Nephron progenitor cell (in vitro differentiated cells): ENCODE data around the gene ABCA9.

Source experiments
- DNase-seq: peaks from one replicate; pipeline ENCODE4 v3.0.0; 2021
- H3K27ac Mint-ChIP-seq: 2 replicates; pipeline ENCODE4 v1.8.0; 2021; ENCODE audit warnings: mild to moderate bottlenecking, moderate library complexity, mixed read lengths
- H3K27me3 Mint-ChIP-seq: 2 replicates; pipeline ENCODE4 v1.8.0; 2021; ENCODE audit warnings: mild to moderate bottlenecking, low read depth, mixed read lengths; ENCODE audit not compliant: poor library complexity
- H3K36me3 Mint-ChIP-seq: 2 replicates; pipeline ENCODE4 v1.8.0; 2021; ENCODE audit warnings: low read depth, mixed read lengths
- H3K4me1 Mint-ChIP-seq: 2 replicates; pipeline ENCODE4 v1.8.0; 2021; ENCODE audit warnings: mixed read lengths
- H3K4me3 Mint-ChIP-seq: 2 replicates; pipeline ENCODE4 v1.8.0; 2021; ENCODE audit warnings: mild to moderate bottlenecking, moderate library complexity, mixed read lengths
- H3K9me3 Mint-ChIP-seq: 2 replicates; pipeline ENCODE4 v1.8.0; 2021; ENCODE audit warnings: mild to moderate bottlenecking, moderate library complexity, mixed read lengths
- TF ChIP-seq, protein P1 (sequence below): fragments of 200-600 bp; sonication (generic); IDR thresholded peaks from 2 replicates; pipeline ENCODE4 v1.5.0; 2021; ENCODE audit warnings: antibody characterized with exemption

Gene ABCA9

DNA sequence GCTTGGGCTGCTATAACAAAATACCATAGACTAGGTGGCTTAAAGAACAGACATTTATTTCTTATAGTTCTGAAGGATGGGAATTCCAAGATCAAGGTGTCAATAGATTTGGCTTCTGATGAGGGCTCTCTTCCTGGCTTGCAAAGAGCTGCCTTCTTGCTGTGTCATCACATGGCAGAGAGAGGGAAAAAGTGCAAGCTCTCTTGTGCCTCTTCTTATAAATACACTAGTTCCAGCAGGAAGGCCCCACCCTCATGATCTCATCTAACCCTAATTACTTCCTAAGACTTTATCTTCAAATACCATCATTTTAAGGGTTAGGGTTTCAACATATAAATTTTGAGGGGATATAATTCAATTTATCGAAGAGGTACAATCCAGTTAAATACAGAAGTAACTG, 30.6 kb downstream of the ABCA9 start:
- Mint-ChIP-seq H3K27me3 (peaks cover 3% of the 10 kb centered on the region), H3K9me3 (no peaks in the 10 kb centered on the region), H3K4me1 (peaks cover 6% of the 10 kb centered on the region), H3K4me3 (no peak overlapping the region), H3K27ac (no peak overlapping the region), H3K36me3 (no peaks in the 10 kb centered on the region)
- no peak for DNase-seq
- TF ChIP-seq, protein P1, sequence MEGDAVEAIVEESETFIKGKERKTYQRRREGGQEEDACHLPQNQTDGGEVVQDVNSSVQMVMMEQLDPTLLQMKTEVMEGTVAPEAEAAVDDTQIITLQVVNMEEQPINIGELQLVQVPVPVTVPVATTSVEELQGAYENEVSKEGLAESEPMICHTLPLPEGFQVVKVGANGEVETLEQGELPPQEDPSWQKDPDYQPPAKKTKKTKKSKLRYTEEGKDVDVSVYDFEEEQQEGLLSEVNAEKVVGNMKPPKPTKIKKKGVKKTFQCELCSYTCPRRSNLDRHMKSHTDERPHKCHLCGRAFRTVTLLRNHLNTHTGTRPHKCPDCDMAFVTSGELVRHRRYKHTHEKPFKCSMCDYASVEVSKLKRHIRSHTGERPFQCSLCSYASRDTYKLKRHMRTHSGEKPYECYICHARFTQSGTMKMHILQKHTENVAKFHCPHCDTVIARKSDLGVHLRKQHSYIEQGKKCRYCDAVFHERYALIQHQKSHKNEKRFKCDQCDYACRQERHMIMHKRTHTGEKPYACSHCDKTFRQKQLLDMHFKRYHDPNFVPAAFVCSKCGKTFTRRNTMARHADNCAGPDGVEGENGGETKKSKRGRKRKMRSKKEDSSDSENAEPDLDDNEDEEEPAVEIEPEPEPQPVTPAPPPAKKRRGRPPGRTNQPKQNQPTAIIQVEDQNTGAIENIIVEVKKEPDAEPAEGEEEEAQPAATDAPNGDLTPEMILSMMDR = no peak

DNA sequence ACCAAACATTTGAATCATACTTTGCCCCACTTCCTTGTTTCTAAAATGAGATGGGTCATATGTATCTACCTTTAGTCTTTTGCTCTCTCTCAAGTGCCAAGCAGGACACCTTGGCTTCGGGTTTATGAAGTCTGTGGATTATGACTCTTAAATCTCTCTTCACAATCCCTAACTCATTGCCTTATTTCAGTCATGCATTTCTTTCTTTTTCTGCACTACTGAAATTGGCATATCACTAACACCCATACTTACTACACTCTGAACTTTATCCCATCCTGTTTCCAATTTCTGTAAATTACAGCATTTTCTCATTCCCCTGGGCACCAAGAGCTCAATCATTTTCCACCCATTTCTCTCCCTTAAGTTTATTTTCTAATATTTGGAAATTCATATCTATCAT, 42.0 kb downstream of the ABCA9 start:
- no peak for DNase-seq
- no peaks in the 10 kb centered on the region for H3K36me3 Mint-ChIP-seq
- H3K27ac Mint-ChIP-seq = no peak overlapping the region
- TF ChIP-seq, protein P1 = no peak
- H3K27me3 Mint-ChIP-seq = peaks cover 11% of the 10 kb centered on the region
- no peaks in the 10 kb centered on the region for H3K4me1 Mint-ChIP-seq
- no peaks in the 10 kb centered on the region for H3K9me3 Mint-ChIP-seq
- H3K4me3 Mint-ChIP-seq = no peak overlapping the region

DNA sequence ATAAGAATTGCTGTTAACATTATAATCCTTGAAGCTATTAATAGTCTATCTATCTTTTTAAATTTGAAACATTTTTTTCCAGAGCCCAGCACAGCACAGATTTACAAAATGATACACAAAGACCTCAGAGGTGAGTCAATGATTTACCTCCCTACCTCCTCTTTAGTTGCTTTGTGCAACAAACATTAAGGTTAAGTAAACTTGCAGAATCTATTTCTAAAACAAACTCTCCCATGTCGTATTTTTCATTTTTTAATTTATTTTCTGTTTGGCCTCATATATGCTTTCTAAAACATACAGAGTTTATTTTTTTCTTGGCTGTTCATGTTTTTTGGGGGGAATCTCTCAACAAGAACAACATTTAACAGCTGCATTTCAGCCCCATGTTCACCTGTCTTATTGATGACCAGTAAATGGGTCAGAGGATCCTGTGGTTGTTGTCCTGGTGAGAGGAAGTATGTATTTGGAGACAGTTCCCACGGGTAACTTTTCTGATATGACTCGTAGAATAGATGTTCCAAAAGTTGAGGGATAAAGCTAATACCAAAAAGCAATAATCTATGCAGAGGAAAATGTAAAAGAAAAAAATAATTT, 42.6 kb downstream of the ABCA9 start:
- Mint-ChIP-seq H3K4me1 (no peaks in the 10 kb centered on the region), H3K27ac (no peak overlapping the region), H3K4me3 (no peak overlapping the region), H3K36me3 (no peaks in the 10 kb centered on the region), H3K27me3 (peaks cover 11% of the 10 kb centered on the region), H3K9me3 (no peaks in the 10 kb centered on the region)
- DNase-seq = no peak
- TF ChIP-seq, protein P1 = no peak

DNA sequence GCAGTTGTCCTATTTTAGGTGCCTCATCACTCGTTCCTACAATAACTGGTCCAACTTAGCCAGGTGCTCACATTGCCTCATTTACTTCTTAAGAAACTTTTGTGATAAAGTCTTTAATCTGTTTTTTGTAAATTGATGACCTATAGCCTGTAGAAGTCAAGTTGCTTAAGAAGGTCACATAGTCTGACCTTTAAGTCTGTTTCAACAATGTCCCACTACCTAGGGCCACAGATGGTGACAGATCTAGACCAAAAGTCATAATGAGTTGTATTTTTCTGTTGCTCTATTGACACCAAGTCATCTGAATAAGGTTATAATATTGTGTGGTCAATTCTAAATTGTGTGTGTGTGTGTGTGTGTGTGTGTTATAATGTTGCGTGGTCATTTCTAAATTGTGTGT, 45.1 kb downstream of the ABCA9 start:
- no peaks in the 10 kb centered on the region for H3K9me3 Mint-ChIP-seq
- no peak overlapping the region for H3K4me3 Mint-ChIP-seq
- no peaks in the 10 kb centered on the region for H3K4me1 Mint-ChIP-seq
- H3K27me3 Mint-ChIP-seq = peaks cover 6% of the 10 kb centered on the region
- no peak for DNase-seq
- no peak overlapping the region for H3K27ac Mint-ChIP-seq
- TF ChIP-seq, protein P1 = no peak
- H3K36me3 Mint-ChIP-seq = no peaks in the 10 kb centered on the region

DNA sequence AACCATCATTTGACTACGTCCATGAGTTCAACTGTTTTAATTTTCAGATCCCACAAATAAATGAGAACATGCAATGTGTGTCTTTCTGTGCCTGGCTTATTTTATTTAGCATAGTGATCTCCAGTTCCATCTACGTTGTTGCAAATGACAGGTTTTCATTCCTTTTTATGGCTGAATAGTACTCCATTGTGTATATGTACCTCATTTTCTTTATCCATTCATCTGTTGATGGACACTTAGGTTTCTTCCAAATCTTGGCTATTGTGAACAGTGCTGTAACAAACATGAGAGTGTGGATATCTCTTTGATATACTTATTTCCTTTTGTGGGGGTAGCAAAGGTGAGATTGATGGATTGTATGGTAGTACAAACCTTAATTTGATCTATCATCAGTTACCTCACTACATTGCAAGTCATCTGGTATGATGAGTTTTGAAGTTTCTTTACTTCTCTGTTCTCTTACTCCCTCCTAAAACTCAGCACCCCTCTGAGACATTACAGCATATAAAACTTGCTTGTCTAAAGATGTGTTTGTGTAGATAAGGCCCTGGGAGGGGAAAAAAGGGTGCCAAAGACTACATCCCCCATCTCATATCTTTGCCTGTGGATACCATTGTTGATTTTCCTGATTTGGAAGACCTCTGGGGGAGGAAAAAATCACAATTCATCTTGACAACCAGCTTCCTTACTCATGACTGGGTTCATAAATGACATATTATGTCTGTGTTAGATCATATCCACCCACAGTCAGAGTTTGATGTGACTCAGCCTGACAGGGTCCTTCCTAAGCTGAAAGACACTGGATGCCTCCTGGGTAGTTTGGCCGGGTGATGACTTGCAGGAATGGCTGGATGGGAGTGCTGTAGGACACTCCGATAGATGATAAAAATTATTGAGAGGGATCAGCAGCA, 47.6 kb downstream of the ABCA9 start:
- Mint-ChIP-seq H3K4me3 (no peak overlapping the region), H3K27me3 (peaks cover 6% of the 10 kb centered on the region)

More for the DNA sequence above, 47.6 kb downstream of the ABCA9 start:
- Mint-ChIP-seq H3K36me3 (no peaks in the 10 kb centered on the region), H3K4me1 (no peaks in the 10 kb centered on the region), H3K9me3 (no peaks in the 10 kb centered on the region), H3K27ac (no peak overlapping the region)
- DNase-seq = no peak
- TF ChIP-seq, protein P1 = no peak
